Measurements from ENCODE around the gene COPA.
"Not testable (repeated sequence)": the region's sequence is repeated elsewhere in the genome, so short reads cannot be mapped to it uniquely, and the experiment has no call there.

COPA gene

GRCh38 chr1:160342953-160343869, at the start of gene COPA, which contains the start of gene NCSTN:
Gene COPA, minus strand, starts transcription at chr1:160343250. Its CDS starts 80 bp downstream, at chr1:160343170.
Gene NCSTN, plus strand, starts transcription at chr1:160343383. Its CDS starts 14 bp downstream, at chr1:160343397.
- peak; percentile 94 for DNase-seq

GRCh38 chr1:160388406-160388805, 45.4 kb upstream of the COPA start:
- not testable (repeated sequence) for DNase-seq

GRCh38 chr1:160384812-160385211, 41.8 kb upstream of the COPA start:
- not testable (repeated sequence) for DNase-seq

GRCh38 chr1:160377585-160378206, 34.6 kb upstream of the COPA start:
- DNase-seq, result no peak

- DNase-seq, result peak; percentile 41
Observed at GRCh38 chr1:160376525-160377131, 33.6 kb upstream of the COPA start.

- no peak for DNase-seq
Observed at GRCh38 chr1:160375788-160376524, 32.9 kb upstream of the COPA start.

GRCh38 chr1:160374306-160375110, 31.5 kb upstream of the COPA start:
- no peak for DNase-seq

- no peak for DNase-seq
Observed at GRCh38 chr1:160373696-160374095, 30.6 kb upstream of the COPA start.

GRCh38 chr1:160371756-160372155, 28.7 kb upstream of the COPA start:
- no peak for DNase-seq

- no peak for DNase-seq
Observed at GRCh38 chr1:160371346-160371631, 28.2 kb upstream of the COPA start.

- DNase-seq, result no peak
Observed at GRCh38 chr1:160370561-160371345, 27.7 kb upstream of the COPA start.

GRCh38 chr1:160369087-160369486, 26.0 kb upstream of the COPA start:
- no peak for DNase-seq

GRCh38 chr1:160367934-160368923, 25.2 kb upstream of the COPA start:
- no peak for DNase-seq

GRCh38 chr1:160367516-160367900, 24.5 kb upstream of the COPA start:
- no peak for DNase-seq

- DNase-seq, result no peak
Observed at GRCh38 chr1:160366731-160367515, 23.9 kb upstream of the COPA start, which contains the start of gene NHLH1. Gene NHLH1, plus strand, starts transcription at chr1:160367071. Its CDS starts 3,661 bp downstream, at chr1:160370732.

GRCh38 chr1:160365325-160365724, 22.3 kb upstream of the COPA start:
- DNase-seq, result no peak

GRCh38 chr1:160363951-160364735, 21.1 kb upstream of the COPA start:
- no peak for DNase-seq

- no peak for DNase-seq
Observed at GRCh38 chr1:160363010-160363409, 20.0 kb upstream of the COPA start.

Data from NCI-H1092 (cell line).